ENCODE results near the gene MCC. TPM values are rescaled to one million over a fixed set of nuclear protein-coding genes. Genes with fewer than 3 reads are reported as not detected.

The MCC gene
- total RNA-seq, 1 experiment from 2014 or later: 0.60 TPM

DNA sequence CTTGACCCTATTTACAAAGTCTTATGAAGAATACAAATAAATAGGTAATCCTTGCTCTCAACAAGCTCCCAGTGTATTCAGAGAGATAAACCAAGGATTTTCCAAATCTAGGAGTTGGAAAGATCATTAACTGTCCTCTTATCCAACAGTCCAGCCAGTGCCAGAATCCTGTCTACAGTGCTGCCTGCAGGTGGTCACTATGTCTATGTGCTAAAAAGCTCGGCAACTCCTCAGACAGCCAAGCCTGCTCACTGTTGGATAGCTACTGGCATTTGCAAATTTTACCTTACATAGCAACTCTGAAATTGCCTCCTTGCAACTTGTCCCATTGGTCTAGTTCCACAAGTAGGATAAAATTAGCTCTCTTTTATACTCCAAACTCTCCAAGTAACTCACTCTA is 324.2 kb downstream of the MCC start:
- DNase-seq (ENCODE audit: low spot score): no peak
- Histone ChIP-seq H3K27ac (ENCODE audit: low read depth, low read length, poor library complexity, severe bottlenecking) (no peak overlapping the region), H3K4me3 (ENCODE audit: low read depth, low read length, poor library complexity, severe bottlenecking) (no peak overlapping the region), H3K4me1 (ENCODE audit: insufficient read depth, low read length, poor library complexity, severe bottlenecking) (no peaks in the 10 kb centered on the region), H3K27me3 (replicated peaks; ENCODE audit: insufficient read depth, low read depth, low read length, poor library complexity) (peaks cover 14% of the 10 kb centered on the region), H3K36me3 (ENCODE audit: insufficient read depth, low read length, poor library complexity, severe bottlenecking) (no peaks in the 10 kb centered on the region), H3K9me3 (ENCODE audit: low read depth, low read length, poor library complexity, severe bottlenecking) (no peaks in the 10 kb centered on the region)
- BruUV-seq (replicated peaks): no TSS peak
- TF ChIP-seq, protein P1, sequence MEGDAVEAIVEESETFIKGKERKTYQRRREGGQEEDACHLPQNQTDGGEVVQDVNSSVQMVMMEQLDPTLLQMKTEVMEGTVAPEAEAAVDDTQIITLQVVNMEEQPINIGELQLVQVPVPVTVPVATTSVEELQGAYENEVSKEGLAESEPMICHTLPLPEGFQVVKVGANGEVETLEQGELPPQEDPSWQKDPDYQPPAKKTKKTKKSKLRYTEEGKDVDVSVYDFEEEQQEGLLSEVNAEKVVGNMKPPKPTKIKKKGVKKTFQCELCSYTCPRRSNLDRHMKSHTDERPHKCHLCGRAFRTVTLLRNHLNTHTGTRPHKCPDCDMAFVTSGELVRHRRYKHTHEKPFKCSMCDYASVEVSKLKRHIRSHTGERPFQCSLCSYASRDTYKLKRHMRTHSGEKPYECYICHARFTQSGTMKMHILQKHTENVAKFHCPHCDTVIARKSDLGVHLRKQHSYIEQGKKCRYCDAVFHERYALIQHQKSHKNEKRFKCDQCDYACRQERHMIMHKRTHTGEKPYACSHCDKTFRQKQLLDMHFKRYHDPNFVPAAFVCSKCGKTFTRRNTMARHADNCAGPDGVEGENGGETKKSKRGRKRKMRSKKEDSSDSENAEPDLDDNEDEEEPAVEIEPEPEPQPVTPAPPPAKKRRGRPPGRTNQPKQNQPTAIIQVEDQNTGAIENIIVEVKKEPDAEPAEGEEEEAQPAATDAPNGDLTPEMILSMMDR (conservative IDR thresholded peaks at IDR 0.05; ENCODE audit: low read depth, low read length): no peak
- TF ChIP-seq EZH2 (IDR thresholded peaks at IDR 0.05; ENCODE audit: borderline replicate concordance, low read depth, low read length, poor library complexity, severe bottlenecking): no peak
- CTCF ChIA-PET: no interaction called here
- intact Hi-C loops (cut with micrococcal nuclease; ENCODE audit: unreplicated experiment): no loop called here
- POLR2A ChIA-PET (ENCODE audit: low non-redundant PET): no interaction called here

DNA sequence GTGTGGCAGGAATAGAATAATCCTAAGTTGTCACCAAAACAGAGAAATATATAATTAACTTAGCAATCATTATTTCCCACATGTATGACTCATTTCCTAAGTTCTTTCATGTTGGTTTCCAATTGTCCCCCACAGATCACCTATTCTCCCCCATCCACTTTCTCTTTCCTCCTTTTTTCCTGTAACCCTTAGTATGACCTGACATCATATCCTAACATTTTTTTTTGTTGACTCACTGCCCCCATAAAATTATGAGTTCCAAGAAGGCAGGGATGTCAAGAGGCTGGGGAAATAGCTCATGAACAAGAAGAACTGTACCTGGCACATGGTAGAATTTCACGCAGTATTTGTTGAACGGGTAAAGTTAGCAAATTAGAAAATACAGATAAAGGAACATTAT is 324.9 kb downstream of the MCC start:
- Histone ChIP-seq H3K27me3 (replicated peaks; ENCODE audit: insufficient read depth, low read depth, low read length, poor library complexity) (peaks cover 12% of the 10 kb centered on the region), H3K36me3 (ENCODE audit: insufficient read depth, low read length, poor library complexity, severe bottlenecking) (no peaks in the 10 kb centered on the region), H3K9me3 (ENCODE audit: low read depth, low read length, poor library complexity, severe bottlenecking) (no peaks in the 10 kb centered on the region), H3K27ac (ENCODE audit: low read depth, low read length, poor library complexity, severe bottlenecking) (no peak overlapping the region), H3K4me3 (ENCODE audit: low read depth, low read length, poor library complexity, severe bottlenecking) (no peak overlapping the region), H3K4me1 (ENCODE audit: insufficient read depth, low read length, poor library complexity, severe bottlenecking) (no peaks in the 10 kb centered on the region)
- BruUV-seq (replicated peaks): no TSS peak
- POLR2A ChIA-PET (ENCODE audit: low non-redundant PET): no interaction called here
- TF ChIP-seq, protein P1 (conservative IDR thresholded peaks at IDR 0.05; ENCODE audit: low read depth, low read length): no peak
- no peak for TF ChIP-seq EZH2 (IDR thresholded peaks at IDR 0.05; ENCODE audit: borderline replicate concordance, low read depth, low read length, poor library complexity, severe bottlenecking)
- DNase-seq (ENCODE audit: low spot score): no peak
- CTCF ChIA-PET: no interaction called here
- intact Hi-C loops (cut with micrococcal nuclease; ENCODE audit: unreplicated experiment): no loop called here

DNA sequence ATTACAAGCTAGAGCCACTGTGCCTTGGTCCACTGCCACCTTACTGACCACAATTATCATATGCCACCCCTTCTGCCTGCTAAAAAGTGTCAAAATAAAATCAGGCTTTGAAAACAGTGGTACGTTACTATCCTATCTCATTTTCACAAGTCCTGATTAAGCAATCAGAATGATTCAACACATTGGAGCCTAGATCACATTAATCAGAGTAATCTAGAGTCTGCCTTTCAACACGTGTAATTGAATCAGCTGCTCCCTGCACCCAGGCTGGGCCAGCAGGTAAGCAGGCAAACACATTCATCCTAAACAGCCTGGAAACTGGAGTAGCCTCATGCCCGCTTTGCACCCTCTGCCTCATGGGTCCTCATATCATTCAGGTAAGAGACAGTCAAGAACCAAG is 325.5 kb downstream of the MCC start:
- Histone ChIP-seq H3K4me3 (ENCODE audit: low read depth, low read length, poor library complexity, severe bottlenecking) (no peak overlapping the region), H3K4me1 (ENCODE audit: insufficient read depth, low read length, poor library complexity, severe bottlenecking) (no peaks in the 10 kb centered on the region), H3K27me3 (replicated peaks; ENCODE audit: insufficient read depth, low read depth, low read length, poor library complexity) (peaks cover 8% of the 10 kb centered on the region), H3K36me3 (ENCODE audit: insufficient read depth, low read length, poor library complexity, severe bottlenecking) (no peaks in the 10 kb centered on the region), H3K9me3 (ENCODE audit: low read depth, low read length, poor library complexity, severe bottlenecking) (no peaks in the 10 kb centered on the region), H3K27ac (ENCODE audit: low read depth, low read length, poor library complexity, severe bottlenecking) (no peak overlapping the region)
- DNase-seq (ENCODE audit: low spot score): no peak
- BruUV-seq (replicated peaks): no TSS peak
- TF ChIP-seq, protein P1 (conservative IDR thresholded peaks at IDR 0.05; ENCODE audit: low read depth, low read length): no peak
- TF ChIP-seq EZH2 (IDR thresholded peaks at IDR 0.05; ENCODE audit: borderline replicate concordance, low read depth, low read length, poor library complexity, severe bottlenecking): no peak
- intact Hi-C loops (cut with micrococcal nuclease; ENCODE audit: unreplicated experiment): no loop called here
- CTCF ChIA-PET: no interaction called here
- POLR2A ChIA-PET (ENCODE audit: low non-redundant PET): no interaction called here

Measured in A673 (cell line).